HCT116 (cell line): Measurements from ENCODE around the gene RNGTT. TPM values are rescaled to one million over a fixed set of nuclear protein-coding genes. Genes with fewer than 3 reads are reported as not detected.

ENCODE experiments used
- ATAC-seq: fragments of 200-7000 bp; cut with Tn5 transposase; 2 replicates; pipeline ENCODE4 v1.9.1; 2020; ENCODE audit warnings: mild to moderate bottlenecking, moderate library complexity
- BruUV-seq: library from RNA; stranded (reverse); fragments of 400-500 nt; replicated peaks from 2 replicates; lab custom pipeline; 2021; lab: Mats Ljungman, UMichigan
- CTCF ChIA-PET: fragments of 300-600 bp; sonication (Branson Sonifier 250); formaldehyde crosslinking; loops from one replicate; lab custom pipeline; 2021; ENCODE audit warnings: antibody characterized with exemption; lab: Charles Lee
- POLR2A ChIA-PET: fragments of 300-600, 350-600 bp; sonication (Branson Sonifier 250); formaldehyde crosslinking; loops from one replicate; lab custom pipeline; 2021; ENCODE audit warnings: antibody characterized with exemption; lab: Charles Lee
- RAD21 ChIA-PET, 2 experiments: fragments of 300-600 bp; sonication (Branson Sonifier 250); formaldehyde crosslinking; loops; one replicate each; lab custom pipeline; 2023; ENCODE audit warnings: low total read pairs in 2 of 2; ENCODE audit not compliant: uncharacterized antibody in 2 of 2, unreplicated experiment in 2 of 2, low non-redundant PET in 1 of 2; lab: Charles Lee
- DNase-seq: peaks from one replicate; pipeline ENCODE4 v3.0.0-alpha.2; 2010; ENCODE audit warnings: low read depth, low spot score
- H2AFZ ChIP-seq: fragments of 200-600 bp; shearing (Covaris generic), sonication (generic); 2 replicates; pipeline ENCODE4 v1.6.1; 2017; ENCODE audit warnings: low read depth, mixed run types, mixed read lengths, antibody characterized with exemption, low read length; ENCODE audit not compliant: poor library complexity, severe bottlenecking
- H3K27ac ChIP-seq: 2 replicates; pipeline ENCODE4 v1.5.1; 2012; ENCODE audit warnings: low read depth, low read length
- H3K27me3 ChIP-seq: fragments of 200-600 bp; sonication (generic); 2 replicates; pipeline ENCODE4 v1.6.1; 2016; ENCODE audit warnings: mixed run types, low read length, mixed read lengths; ENCODE audit not compliant: insufficient read depth
- H3K36me3 ChIP-seq, 2 experiments: fragments of 200-500 bp in 1 of 2; fragments of 200-600 bp in 1 of 2; sonication (Bioruptor generic) in 1 of 2; sonication (generic) in 1 of 2; 2 replicates each; pipeline versions ENCODE4 v1.5.1 to v1.6.1; 2014 to 2016; ENCODE audit warnings: low read length in 2 of 2, inconsistent platforms in 1 of 2, mixed read lengths in 1 of 2, mixed run types in 1 of 2; ENCODE audit not compliant: insufficient read depth in 2 of 2, control insufficient read depth in 1 of 2
- H3K4me1 ChIP-seq, 2 experiments: fragments of 200-600 bp in 1 of 2; sonication (generic) in 1 of 2; 2 replicates each; pipeline versions ENCODE4 v1.5.1 to v1.6.1; 2012 to 2017; ENCODE audit warnings: low read length in 2 of 2, inconsistent platforms in 1 of 2, mild to moderate bottlenecking in 1 of 2, mixed read lengths in 1 of 2, mixed run types in 1 of 2, moderate library complexity in 1 of 2; ENCODE audit not compliant: insufficient read depth in 2 of 2, control insufficient read depth in 1 of 2
- H3K4me2 ChIP-seq: fragments of 200-600 bp; sonication (generic); 2 replicates; pipeline ENCODE4 v1.6.1; 2017; ENCODE audit warnings: mixed run types, low read length, mixed read lengths
- H3K4me3 ChIP-seq, 2 experiments: fragments of 200-600 bp in 1 of 2; sonication (generic) in 1 of 2; replicated peaks in 1 of 2; 2 replicates each; pipeline ENCODE4 v1.5.1; 2011 to 2016; ENCODE audit warnings: low read length in 2 of 2, control low read depth in 1 of 2, low read depth in 1 of 2, mild to moderate bottlenecking in 1 of 2, mixed read lengths in 1 of 2, mixed run types in 1 of 2
- H3K79me2 ChIP-seq: fragments of 200-600 bp; sonication (generic); 2 replicates; pipeline ENCODE4 v1.6.1; 2017; ENCODE audit warnings: mild to moderate bottlenecking, mixed run types, low read length, moderate library complexity, mixed read lengths; ENCODE audit not compliant: insufficient read depth
- H3K9ac ChIP-seq: fragments of 200-600 bp; sonication (generic); 2 replicates; pipeline ENCODE4 v1.6.1; 2016; ENCODE audit warnings: low read length, mixed read lengths
- H3K9me2 ChIP-seq: fragments of 200-600 bp; sonication (generic), shearing (Covaris generic); 2 replicates; pipeline ENCODE4 v1.6.1; 2017; ENCODE audit warnings: mixed run types, mild to moderate bottlenecking, moderate library complexity; ENCODE audit not compliant: insufficient read depth
- H3K9me3 ChIP-seq, 2 experiments: fragments of 200-500 bp in 1 of 2; fragments of 200-600 bp in 1 of 2; sonication (Bioruptor generic) in 1 of 2; sonication (generic) in 1 of 2; 2 replicates each; pipeline ENCODE4 v1.6.1; 2014 to 2017; ENCODE audit warnings: low read length in 2 of 2, mixed read lengths in 2 of 2, inconsistent platforms in 1 of 2, low read depth in 1 of 2, mild to moderate bottlenecking in 1 of 2, mixed run types in 1 of 2, moderate library complexity in 1 of 2; ENCODE audit not compliant: control insufficient read depth in 1 of 2, insufficient read depth in 1 of 2
- H4K20me1 ChIP-seq: fragments of 200-600 bp; sonication (generic), shearing (Covaris generic); 2 replicates; pipeline ENCODE4 v1.6.1; 2017; ENCODE audit warnings: mixed run types, mild to moderate bottlenecking, moderate library complexity; ENCODE audit not compliant: insufficient read depth
- CEBPB ChIP-seq: IDR thresholded peaks from 2 replicates; pipeline ENCODE4 v1.6.1; 2012; ENCODE audit warnings: low read depth
- CTCF ChIP-seq, 3 experiments: fragments of 200-600 bp in 1 of 3; sonication (generic) in 1 of 3; IDR thresholded peaks in 2 of 3; conservative IDR thresholded peaks in 1 of 3; 2 replicates each; pipeline ENCODE4 v1.5.1; 2012 to 2017; ENCODE audit warnings: low read depth in 2 of 3, low read length in 2 of 3, antibody characterized with exemption in 1 of 3, borderline replicate concordance in 1 of 3, control low read depth in 1 of 3, mild to moderate bottlenecking in 1 of 3, mixed read lengths in 1 of 3, mixed run types in 1 of 3, moderate library complexity in 1 of 3; ENCODE audit not compliant: insufficient read depth in 1 of 3
- EZH2phosphoT487 ChIP-seq: fragments of 200-600 bp; IDR thresholded peaks from 2 replicates; pipeline ENCODE4 v1.6.1; 2018; ENCODE audit warnings: antibody characterized with exemption, borderline replicate concordance
- SIN3A ChIP-seq: IDR thresholded peaks from 2 replicates; pipeline ENCODE4 v1.6.1; 2012; ENCODE audit warnings: low read depth
- SRF ChIP-seq: IDR thresholded peaks from 2 replicates; pipeline ENCODE4 v1.6.1; 2012; ENCODE audit warnings: low read depth
- ZBTB33 ChIP-seq: IDR thresholded peaks from 2 replicates; pipeline ENCODE4 v1.6.1; 2011; ENCODE audit warnings: mild to moderate bottlenecking, low read length, moderate library complexity; ENCODE audit not compliant: insufficient replicate concordance; ENCODE audit errors: extremely low read depth
- ZFX ChIP-seq: fragments of 450-650 bp; IDR thresholded peaks from 2 replicates; pipeline ENCODE4 v1.6.1; 2017
- intact Hi-C: fragments of 100-400 bp; cut with micrococcal nuclease; formaldehyde crosslinking; loops from 2 replicates; pipeline ENCODE4 v1.10.0; 2022
- total RNA-seq: library from RNA; stranded (reverse); gene quantifications from one replicate; pipeline ENCODE4 v1.2.1, GENCODE V29; 2021; ENCODE audit not compliant: unreplicated experiment

RNGTT gene
- total RNA-seq, 1 experiment from 2014 or later = 23.0 TPM

GRCh38 chr6:88810701-88811100 lies 152.7 kb downstream of the RNGTT start:
- DNase-seq (no peak), ATAC-seq (no peak)
- TF ChIP-seq ZBTB33 (no peak), SRF (no peak), EZH2phosphoT487 (no peak), ZFX (no peak), CEBPB (no peak), CTCF (IDR thresholded peaks at IDR 0.05 in 2 of 3, conservative IDR thresholded peaks at IDR 0.05 in 1 of 3; ENCODE audit: borderline replicate concordance in 1 of 3, insufficient read depth in 1 of 3, low read depth in 2 of 3, low read length in 2 of 3) (no peak), SIN3A (no peak)
- Histone ChIP-seq H3K9me3 (peaks cover 0 to 5% of the 10 kb centered on the region in 2 experiments; a peak in 2 of 4 replicates), H3K9me2 (no peaks in the 10 kb centered on the region), H3K27ac (no peak overlapping the region), H3K4me1 (peaks cover 0 to 5% of the 10 kb centered on the region in 2 experiments; a peak in 1 of 4 replicates), H4K20me1 (peaks cover 2% of the 10 kb centered on the region; the same call in 1 of the 2 replicates), H3K79me2 (no peaks in the 10 kb centered on the region), H3K27me3 (no peaks in the 10 kb centered on the region), H3K36me3 (no peaks in the 10 kb centered on the region), H3K4me2 (no peak overlapping the region), H3K9ac (no peak overlapping the region), H3K4me3 (no peak overlapping the region), H2AFZ (no peak overlapping the region)
- CTCF ChIA-PET = no interaction called here
- POLR2A ChIA-PET = no interaction called here
- RAD21 ChIA-PET = no interaction called here
- no TSS peak for BruUV-seq
- intact Hi-C loops = no loop called here
